ENCODE data around the gene LANCL3.
"Not testable (repeated sequence)": the region's sequence is repeated elsewhere in the genome, so short reads cannot be mapped to it uniquely, and the experiment has no call there.

- not testable (repeated sequence) for TF ChIP-seq CTCF (IDR thresholded peaks at IDR 0.05); EZH2 (IDR thresholded peaks at IDR 0.05; ENCODE audit: borderline replicate concordance, insufficient read depth, low read depth, low read length, poor library complexity, severe bottlenecking)
Measured at GRCh38 chrX:37570349-37570748, 1.1 kb upstream of the LANCL3 start.

All from B cell (primary cell).